GM13976 (cell line): ENCODE measurements around the gene DENND6B.

Experiments
- DNase-seq: peaks from one replicate; pipeline ENCODE4 v3.0.0; 2012; ENCODE audit warnings: low spot score
- in situ Hi-C: fragments of 300-500 bp; cut with MboI; formaldehyde crosslinking; loops from one replicate; pipeline ENCODE4 v1.12.0; 2022; ENCODE audit warnings: low sequenced_read_pairs, mixed read lengths, inconsistent platforms; ENCODE audit not compliant: unreplicated experiment
- TF ChIP-seq, protein P1 (sequence below): IDR thresholded peaks from 2 replicates; pipeline ENCODE4 v1.5.1; 2012; ENCODE audit warnings: borderline replicate concordance, mild to moderate bottlenecking; ENCODE audit not compliant: insufficient read depth; ENCODE audit errors: extremely low read depth, missing control alignments, control extremely low read depth

The DENND6B gene

GRCh38 chr22:50272044-50272802 lies 54.6 kb downstream of the DENND6B start:
- in situ Hi-C loops: loop anchor here (10.0 kb wide), 1 partner anchor 53 kb away; the partner anchor contains the start of gene DENND6B
- TF ChIP-seq, protein P1, sequence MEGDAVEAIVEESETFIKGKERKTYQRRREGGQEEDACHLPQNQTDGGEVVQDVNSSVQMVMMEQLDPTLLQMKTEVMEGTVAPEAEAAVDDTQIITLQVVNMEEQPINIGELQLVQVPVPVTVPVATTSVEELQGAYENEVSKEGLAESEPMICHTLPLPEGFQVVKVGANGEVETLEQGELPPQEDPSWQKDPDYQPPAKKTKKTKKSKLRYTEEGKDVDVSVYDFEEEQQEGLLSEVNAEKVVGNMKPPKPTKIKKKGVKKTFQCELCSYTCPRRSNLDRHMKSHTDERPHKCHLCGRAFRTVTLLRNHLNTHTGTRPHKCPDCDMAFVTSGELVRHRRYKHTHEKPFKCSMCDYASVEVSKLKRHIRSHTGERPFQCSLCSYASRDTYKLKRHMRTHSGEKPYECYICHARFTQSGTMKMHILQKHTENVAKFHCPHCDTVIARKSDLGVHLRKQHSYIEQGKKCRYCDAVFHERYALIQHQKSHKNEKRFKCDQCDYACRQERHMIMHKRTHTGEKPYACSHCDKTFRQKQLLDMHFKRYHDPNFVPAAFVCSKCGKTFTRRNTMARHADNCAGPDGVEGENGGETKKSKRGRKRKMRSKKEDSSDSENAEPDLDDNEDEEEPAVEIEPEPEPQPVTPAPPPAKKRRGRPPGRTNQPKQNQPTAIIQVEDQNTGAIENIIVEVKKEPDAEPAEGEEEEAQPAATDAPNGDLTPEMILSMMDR: no peak
- DNase-seq: no peak

DNA sequence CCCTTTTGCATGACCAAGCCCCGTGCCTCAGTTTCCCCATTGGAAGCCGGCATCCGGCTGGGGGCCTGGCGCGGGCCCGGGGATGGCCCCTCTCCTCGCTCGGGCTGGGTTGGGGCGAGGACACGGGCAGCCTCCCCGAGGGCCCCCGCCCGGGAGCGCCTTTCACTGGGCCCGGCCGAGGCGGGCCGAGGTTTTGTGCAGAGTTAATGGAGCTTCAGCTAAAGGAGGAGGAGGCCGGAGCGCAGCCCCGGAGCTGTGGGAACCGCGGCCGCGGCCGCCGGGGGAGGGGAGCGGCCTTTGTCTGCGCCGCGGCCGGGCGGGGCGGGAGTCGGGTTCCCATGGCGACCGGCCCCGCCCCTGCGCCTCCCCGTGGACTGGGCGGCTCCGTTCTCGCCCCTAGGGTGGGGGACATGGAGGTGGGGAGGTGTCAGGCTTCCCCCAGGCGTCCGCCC lies 55.3 kb downstream of the DENND6B start:
- TF ChIP-seq, protein P1: peak; percentile 10
- peak; percentile 89 for DNase-seq
- in situ Hi-C loops: loop anchor here (10.0 kb wide), 1 partner anchor 53 kb away; the partner anchor contains the start of gene DENND6B

GRCh38 chr22:50270666-50271394 lies 56.0 kb downstream of the DENND6B start:
- peak; percentile 82 for DNase-seq
- in situ Hi-C loops: loop anchor here (10.0 kb wide), 1 partner anchor 54 kb away; the partner anchor contains the start of gene DENND6B
- TF ChIP-seq, protein P1: no peak

DNA sequence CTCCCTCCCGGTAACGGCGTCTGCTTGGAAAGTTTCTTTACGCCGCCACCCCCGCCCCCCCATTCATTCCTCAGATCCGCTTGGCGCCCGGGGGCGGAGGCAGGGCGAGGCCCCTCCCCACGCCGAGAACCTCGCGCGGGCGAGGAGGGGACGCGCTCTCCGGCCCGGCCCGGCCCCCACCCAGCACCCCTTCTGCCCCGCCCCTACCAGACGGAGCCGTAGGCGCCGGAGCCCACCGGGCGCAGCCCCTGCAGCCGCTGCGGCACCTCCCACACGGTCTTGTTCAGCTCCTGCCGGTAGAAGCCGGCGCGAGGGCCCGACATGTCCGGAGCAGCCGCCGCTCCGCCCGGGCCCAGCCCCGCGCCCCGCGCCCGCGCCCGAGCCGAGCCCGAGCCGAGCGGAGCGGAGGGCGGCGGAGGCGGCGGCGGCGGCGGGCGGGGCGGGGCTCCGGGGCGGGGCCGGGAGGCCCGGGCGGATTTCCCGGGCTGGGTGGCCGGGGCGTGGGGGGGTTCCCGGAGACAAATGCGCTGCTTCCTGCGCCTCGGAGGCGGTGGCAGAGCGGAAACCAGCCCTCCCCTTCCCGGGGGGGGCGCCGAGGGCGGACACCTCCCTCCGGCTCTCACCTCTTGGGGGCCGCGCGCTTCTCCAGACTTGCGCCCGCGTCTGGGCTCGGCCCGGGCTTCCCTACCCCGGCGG lies 56.7 kb downstream of the DENND6B start, which contains the start of gene MAPK11:
TSS of gene MAPK11 (minus strand) at position 411 of the 696 bp plus-strand sequence. CDS start at position 323, 88 bp downstream.
- in situ Hi-C loops: loop anchor here (10.0 kb wide), 1 partner anchor 55 kb away; the partner anchor contains the start of gene DENND6B
- TF ChIP-seq, protein P1: no peak
- peak; percentile 85 for DNase-seq

- no peak for DNase-seq
- in situ Hi-C loops: no loop called here
- TF ChIP-seq, protein P1: no peak
Measured at GRCh38 chr22:50269573-50269969, 57.2 kb downstream of the DENND6B start.

DNA sequence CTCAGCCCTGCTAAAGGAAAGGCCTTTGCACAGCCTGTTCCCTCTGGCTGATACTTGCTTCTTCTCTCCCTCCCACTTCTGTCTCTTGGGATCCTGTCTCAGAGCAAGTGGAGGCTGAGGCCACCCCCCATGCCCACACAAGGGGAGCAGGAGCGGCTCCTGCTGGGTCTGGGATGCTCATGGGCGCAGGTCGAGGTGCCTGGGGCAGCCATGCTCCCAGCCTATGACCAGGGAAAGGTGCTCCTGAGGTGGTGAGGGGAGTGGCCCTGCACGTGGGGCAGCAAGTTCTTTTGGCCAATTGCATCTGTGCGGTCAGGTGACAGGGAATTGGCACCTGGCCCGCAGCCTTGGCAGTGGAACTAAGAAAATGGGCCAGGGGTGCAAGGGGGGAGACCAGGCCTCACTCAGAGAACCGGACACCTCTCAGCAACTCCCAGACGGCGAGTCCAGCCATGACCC lies 58.1 kb downstream of the DENND6B start:
- in situ Hi-C loops: no loop called here
- TF ChIP-seq, protein P1: no peak
- no peak for DNase-seq
